Measurements from ENCODE around the gene SORCS1. TPM values are rescaled to one million over a fixed set of nuclear protein-coding genes. Genes with fewer than 3 reads are reported as not detected.
"Not testable (repeated sequence)": the region's sequence is repeated elsewhere in the genome, so short reads cannot be mapped to it uniquely, and the experiment has no call there.

Gene SORCS1
- total and polyA plus RNA-seq, 9 donors = 0.05 to 2.4 (median 1.0) TPM

GRCh38 chr10:106930751-106931150 is 233.8 kb downstream of the SORCS1 start:
- no peak for TF ChIP-seq POLR2A (IDR thresholded peaks at IDR 0.05)
- TF ChIP-seq CTCF (IDR thresholded peaks at IDR 0.05) = no peak
- no peak for TF ChIP-seq EP300 (IDR thresholded peaks at IDR 0.05)
- DNase-seq = no peak

GRCh38 chr10:106929291-106929895 is 235.1 kb downstream of the SORCS1 start:
- TF ChIP-seq EP300 (IDR thresholded peaks at IDR 0.05) = no peak
- no peak for TF ChIP-seq CTCF (IDR thresholded peaks at IDR 0.05)
- no peak for TF ChIP-seq POLR2A (IDR thresholded peaks at IDR 0.05)
- no peaks in the 10 kb centered on the region for H3K27me3 ChIP-seq
- 39 to 53% (median 43%) methylated on average over 6 of the region's 6 CpGs for WGBS, 3 donors
- no peaks in the 10 kb centered on the region for H3K36me3 ChIP-seq
- H3K4me1 ChIP-seq (ENCODE audit: insufficient read depth) = no peaks in the 10 kb centered on the region
- intact Hi-C loops (cut with DNase I) = no loop called here
- no peaks in the 10 kb centered on the region for H3K9me3 ChIP-seq
- no peak overlapping the region for H3K27ac ChIP-seq
- H3K4me3 ChIP-seq = no peak overlapping the region
- DNase-seq = no peak

More at GRCh38 chr10:106930751-106931150, 233.8 kb downstream of the SORCS1 start:
- H3K4me1 ChIP-seq (ENCODE audit: insufficient read depth) = no peaks in the 10 kb centered on the region
- H3K4me3 ChIP-seq = no peak overlapping the region
- no peak overlapping the region for H3K27ac ChIP-seq
- H3K9me3 ChIP-seq = no peaks in the 10 kb centered on the region
- WGBS, 3 donors = 36 to 58% (median 54%) methylated on average over 1 of the region's 1 CpG
- H3K27me3 ChIP-seq = no peaks in the 10 kb centered on the region
- intact Hi-C loops (cut with DNase I) = no loop called here
- H3K36me3 ChIP-seq = no peaks in the 10 kb centered on the region

- not testable (repeated sequence) for H3K9me3 ChIP-seq
Observed at GRCh38 chr10:106928151-106928550, 236.4 kb downstream of the SORCS1 start.

GRCh38 chr10:106925191-106925590 is 239.3 kb downstream of the SORCS1 start:
- TF ChIP-seq EP300 (IDR thresholded peaks at IDR 0.05) = no peak
- no peak for TF ChIP-seq POLR2A (IDR thresholded peaks at IDR 0.05)
- no peak for TF ChIP-seq CTCF (IDR thresholded peaks at IDR 0.05)
- Histone ChIP-seq H3K36me3 (no peaks in the 10 kb centered on the region), H3K9me3 (no peaks in the 10 kb centered on the region), H3K27ac (no peak overlapping the region), H3K4me1 (ENCODE audit: insufficient read depth) (no peaks in the 10 kb centered on the region), H3K27me3 (no peaks in the 10 kb centered on the region), H3K4me3 (no peak overlapping the region)
- intact Hi-C loops (cut with DNase I) = no loop called here
- DNase-seq = no peak

More at GRCh38 chr10:106928151-106928550, 236.4 kb downstream of the SORCS1 start:
- H3K4me3 ChIP-seq; H3K4me1 ChIP-seq (ENCODE audit: insufficient read depth); H3K27me3 ChIP-seq; H3K36me3 ChIP-seq; H3K27ac ChIP-seq; DNase-seq; intact Hi-C loops (cut with DNase I): not testable (repeated sequence)
- whole genome bisulfite sequencing, 3 donors = 93 to 94% (median 94%) methylated on average over 33 of the region's 33 CpGs

GRCh38 chr10:106920538-106920937 is 244.0 kb downstream of the SORCS1 start:
- no peak overlapping the region for H3K4me3 ChIP-seq
- DNase-seq = no peak
- 86 to 94% (median 90%) methylated on average over 4 of the region's 4 CpGs for WGBS, 3 donors
- H3K27ac ChIP-seq = no peak overlapping the region
- no peaks in the 10 kb centered on the region for H3K27me3 ChIP-seq
- no peak for TF ChIP-seq EP300 (IDR thresholded peaks at IDR 0.05)
- TF ChIP-seq POLR2A (IDR thresholded peaks at IDR 0.05) = no peak
- no peak for TF ChIP-seq CTCF (IDR thresholded peaks at IDR 0.05)
- intact Hi-C loops (cut with DNase I) = no loop called here
- H3K9me3 ChIP-seq = no peaks in the 10 kb centered on the region
- no peaks in the 10 kb centered on the region for H3K4me1 ChIP-seq (ENCODE audit: insufficient read depth)
- H3K36me3 ChIP-seq = no peaks in the 10 kb centered on the region

Measured in ovary (tissue), 9 donors.